HG02798 (cell line): ENCODE measurements around the gene POLR1D.

Experiments
- ATAC-seq: cut with Tn5 transposase; IDR thresholded peaks from one replicate; pipeline ENCODE4 v1.9.1; 2021; ENCODE audit warnings: mild to moderate bottlenecking; ENCODE audit not compliant: unreplicated experiment, poor library complexity

The POLR1D gene

DNA sequence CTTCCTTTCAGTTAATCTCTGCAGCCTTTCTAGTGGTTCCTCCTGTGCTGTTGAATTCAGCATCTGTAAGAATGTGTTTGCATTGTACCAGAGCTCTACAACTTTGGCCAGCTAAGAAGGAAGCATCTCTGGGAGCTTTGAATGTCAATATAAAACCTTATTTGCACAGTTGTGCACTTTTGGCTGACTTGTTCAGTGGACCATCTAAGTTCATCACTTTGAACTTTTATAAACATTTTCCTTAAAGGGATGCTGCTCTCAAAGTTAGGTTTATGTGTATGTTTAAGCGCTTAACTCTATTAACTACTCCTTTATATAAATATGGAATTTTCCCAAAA, 15.6 kb downstream of the POLR1D start:
- ATAC-seq, result no peak

DNA sequence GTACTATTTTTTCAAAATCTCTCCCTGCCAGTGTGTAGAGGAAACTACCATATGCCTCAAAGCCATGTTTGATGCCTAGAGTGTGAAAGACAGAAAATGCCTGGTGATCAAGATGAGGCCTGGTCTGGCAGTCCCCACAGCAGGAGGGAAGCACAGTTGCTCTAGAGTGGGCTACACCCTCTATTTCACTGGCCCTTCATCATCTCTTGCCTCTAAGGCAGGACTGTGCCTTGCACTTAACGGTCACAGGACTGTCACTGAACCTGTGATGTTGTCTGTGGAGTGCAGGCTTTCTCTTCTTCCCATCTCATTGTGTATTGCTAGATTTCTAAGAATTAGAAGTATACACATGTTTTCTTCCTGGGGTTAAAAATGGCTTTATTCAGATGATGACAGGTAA, 16.3 kb downstream of the POLR1D start:
- ATAC-seq, result no peak

DNA sequence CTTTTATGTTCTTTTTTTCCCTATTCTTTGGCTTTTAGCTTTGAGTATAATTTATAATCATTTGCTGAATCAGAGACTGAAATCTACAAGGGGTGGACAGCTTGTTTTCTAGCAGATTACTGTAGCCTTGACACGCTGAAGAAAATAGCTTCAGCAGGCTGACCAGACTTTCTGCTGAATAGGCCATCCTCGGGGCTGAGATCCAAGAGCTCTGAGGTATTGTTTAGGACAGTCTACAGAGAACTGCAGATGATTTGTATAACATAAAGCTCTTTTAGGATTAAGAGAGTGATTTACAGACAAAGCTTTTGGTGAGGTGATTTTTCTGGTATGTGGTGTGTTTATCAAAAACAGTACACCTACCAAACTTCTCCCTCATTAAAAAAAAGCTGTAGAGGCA, 16.8 kb downstream of the POLR1D start:
- ATAC-seq, result no peak

GRCh38 chr13:27639186-27639585, 17.5 kb downstream of the POLR1D start:
- ATAC-seq, result no peak

DNA sequence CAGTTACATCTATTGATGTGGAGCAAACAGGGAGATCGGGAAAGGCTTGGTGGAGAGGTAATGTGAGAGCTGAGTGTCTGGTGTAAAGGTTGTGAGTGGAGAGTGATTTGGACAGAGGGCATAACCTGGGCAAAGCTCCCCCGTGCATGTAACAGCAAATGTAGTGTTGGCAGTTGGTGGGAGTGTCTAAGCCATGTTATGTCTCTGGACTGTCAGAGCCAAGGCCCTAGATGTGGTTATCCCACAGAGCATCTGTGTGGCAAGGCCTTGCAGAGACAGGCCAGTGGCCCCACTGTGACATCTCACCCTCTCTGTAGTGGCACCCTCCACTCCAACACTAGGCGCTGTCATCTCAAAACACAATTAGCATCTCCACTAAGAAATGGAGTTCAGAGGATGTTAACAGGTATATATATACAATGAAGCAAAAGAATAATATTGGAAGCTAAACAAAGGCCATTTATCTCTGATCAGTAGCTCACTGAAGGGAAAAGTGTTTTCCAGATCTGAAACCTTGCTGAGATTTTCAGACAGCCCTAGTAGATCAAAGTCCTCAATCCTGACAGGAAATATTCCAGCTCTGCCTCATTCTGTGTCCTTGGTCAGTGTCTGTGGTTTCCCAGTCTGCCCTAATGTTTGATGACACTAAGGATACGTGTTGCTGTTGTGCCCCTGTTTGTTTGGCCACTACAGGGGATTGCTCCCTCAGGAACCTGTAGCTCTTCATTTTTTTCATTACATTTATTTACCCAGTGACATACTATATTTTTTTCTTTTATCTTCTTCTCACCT, 20.2 kb downstream of the POLR1D start:
- ATAC-seq, result no peak

- no peak for ATAC-seq
These were observed 21.8 kb downstream of the POLR1D start for GRCh38 chr13:27643334-27644132.

DNA sequence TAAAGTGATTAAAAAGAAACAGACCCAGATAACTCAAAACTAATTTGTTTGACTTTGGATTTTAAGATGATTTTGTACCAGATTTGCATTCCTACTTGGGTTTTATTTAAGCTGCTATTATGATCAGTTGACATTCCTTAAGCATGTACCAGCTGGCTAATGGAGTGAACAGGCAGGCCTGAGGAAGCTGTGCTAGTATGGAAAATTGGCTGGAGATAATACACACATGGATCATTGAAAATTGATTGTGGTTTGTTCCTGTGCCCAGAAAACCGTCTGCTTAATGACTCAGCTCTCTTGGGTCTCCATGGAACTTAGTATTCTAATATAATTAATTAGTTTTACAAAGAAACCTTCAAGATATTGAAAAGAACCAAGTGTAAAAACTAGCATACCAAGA, 22.6 kb downstream of the POLR1D start:
- ATAC-seq, result no peak

DNA sequence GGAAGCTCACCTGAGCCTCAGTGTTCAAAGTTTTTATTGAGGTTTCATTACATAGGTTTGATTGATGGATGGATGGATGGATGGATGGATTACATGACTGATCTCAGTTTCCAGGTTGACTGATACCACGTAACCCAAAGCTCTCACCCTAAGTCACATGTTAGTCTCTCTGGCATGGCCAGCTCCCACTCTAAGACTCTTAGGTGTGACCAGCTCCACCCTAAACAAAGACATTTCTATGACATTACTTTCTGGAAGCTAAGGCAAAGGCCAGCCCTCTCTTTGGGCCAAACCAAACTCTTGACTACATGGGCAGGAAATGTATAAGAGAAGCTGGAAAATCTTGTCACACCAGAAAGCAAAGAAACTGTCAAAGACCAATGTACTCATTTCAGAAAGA, 28.6 kb downstream of the POLR1D start:
- no peak for ATAC-seq

- ATAC-seq, result no peak
These were observed 32.4 kb downstream of the POLR1D start for GRCh38 chr13:27654059-27654458.

DNA sequence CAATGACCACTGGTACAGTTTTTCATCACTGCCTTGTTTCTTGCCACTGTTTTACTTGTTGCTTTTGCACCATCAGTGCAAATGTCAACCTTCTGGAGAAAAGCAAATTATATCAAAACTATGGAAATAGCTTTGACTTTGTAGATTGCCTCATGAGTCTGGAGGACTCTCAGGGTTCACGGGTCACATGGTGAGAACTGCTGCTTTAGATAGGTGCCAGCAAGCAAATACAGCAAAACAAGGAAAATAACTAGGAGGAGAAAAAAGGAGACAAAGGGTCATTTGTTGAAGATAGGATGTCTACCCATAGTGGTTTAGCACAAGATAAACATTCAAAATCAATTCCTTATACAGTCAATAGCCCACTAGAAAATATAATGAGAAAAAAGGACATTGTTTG, 33.1 kb downstream of the POLR1D start:
- no peak for ATAC-seq

- ATAC-seq, result no peak
These were observed 36.0 kb downstream of the POLR1D start for GRCh38 chr13:27657724-27658123.

- ATAC-seq, result no peak
These were observed 36.9 kb downstream of the POLR1D start for GRCh38 chr13:27658546-27658945.

DNA sequence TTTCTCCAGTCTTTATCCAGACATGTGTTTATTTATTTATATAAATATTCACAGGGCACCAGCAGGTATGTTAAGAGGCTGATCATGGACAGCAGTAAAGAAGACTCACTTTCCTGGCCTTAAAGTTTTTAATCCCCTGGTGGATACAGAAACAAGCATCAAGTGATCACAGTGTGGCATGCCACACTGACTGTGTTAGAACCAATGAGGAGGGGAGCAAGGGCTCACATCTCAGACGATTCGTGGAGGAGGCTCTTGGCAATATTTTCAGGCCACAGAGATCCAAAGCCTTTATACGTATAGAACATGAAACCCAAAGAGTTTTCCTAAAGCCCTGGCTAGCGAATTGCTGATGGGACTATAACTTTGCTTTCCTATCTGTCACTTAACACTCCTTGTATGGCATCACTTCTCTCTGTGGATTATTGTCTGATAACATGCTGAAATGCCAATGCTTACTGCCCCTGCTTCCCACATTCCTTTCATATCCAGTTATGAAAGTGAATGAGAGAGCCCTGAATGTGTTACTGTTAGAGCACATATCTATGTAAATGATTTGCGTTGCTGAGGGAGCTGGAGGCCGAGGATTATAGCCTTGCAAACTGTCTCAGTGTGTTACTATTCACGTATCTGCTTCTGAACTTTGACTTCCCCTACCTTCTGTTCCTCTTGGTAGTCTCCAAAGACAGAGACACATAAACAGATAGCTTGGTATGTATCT, 37.6 kb downstream of the POLR1D start:
- ATAC-seq, result no peak

- no peak for ATAC-seq
These were observed 38.8 kb downstream of the POLR1D start for GRCh38 chr13:27660511-27660910.

DNA sequence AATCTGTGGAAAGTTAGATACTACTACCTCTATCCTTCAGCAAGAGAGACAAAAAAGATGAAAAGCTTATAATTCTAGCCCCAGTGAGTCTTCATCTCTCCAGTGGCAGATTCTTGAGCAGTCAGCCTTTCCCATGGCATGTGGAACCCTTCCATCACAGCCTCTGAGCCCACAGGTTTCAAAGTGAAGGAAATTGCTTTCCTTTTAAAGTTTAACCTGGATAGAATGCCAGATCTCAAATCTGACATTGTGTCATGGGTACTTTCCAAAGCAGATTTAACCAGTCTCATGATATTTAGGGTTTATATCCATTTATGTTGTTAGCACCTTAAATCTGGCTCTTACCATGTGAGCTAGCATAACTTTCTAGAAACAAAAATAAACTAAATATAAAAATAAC, 39.3 kb downstream of the POLR1D start:
- no peak for ATAC-seq

DNA sequence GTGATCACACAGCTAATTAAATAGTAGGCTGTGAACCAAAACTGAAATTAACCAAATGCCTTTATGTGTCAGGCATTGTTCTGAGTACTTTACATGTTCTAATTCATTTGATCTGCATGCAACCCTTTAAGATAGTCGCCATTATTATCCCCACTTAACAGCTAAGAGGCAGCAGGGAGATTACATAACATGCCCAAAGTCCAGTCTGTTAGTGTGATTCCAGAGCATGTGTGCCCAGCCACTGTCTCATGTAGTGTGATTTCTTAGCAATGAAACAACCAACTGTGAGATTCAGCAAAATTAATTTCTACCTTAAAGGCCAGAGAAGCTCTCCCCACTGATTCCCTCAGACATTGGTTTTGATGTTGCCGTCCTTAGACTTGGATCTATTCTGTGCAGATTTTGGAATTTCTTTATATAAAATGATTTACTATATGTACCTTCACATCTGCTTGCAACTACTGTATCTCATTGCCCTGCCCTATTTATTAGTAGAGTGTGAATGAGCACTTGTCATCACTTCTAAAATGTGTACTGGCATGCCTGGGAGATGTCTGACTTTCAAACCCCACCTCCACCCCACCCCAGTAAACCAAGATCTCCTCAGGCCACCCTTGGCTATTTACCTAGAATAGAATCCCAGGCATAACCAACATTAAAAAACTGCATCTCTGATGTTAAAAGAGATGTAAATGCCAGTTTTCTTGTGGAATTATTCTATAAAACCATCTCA, 41.2 kb downstream of the POLR1D start:
- ATAC-seq, result no peak

DNA sequence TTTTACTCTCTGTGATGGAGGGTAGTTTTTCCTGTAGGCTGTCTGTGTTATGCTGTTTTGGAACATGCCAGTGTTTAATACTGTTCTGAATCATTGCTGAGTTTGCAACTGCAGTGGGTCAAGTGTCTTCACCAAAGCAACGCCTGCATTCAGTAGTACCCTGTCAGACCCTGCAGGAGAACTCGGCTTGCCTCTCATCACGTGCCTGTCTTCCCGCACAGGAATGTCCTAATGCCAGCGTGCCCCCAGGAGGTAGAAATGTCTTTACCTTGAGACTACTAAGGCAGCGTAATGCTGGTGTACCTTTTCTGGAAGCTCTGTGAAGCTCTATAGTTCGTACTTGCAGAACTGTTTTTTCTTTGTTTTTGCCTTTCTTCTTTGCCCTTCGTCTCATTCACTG, 42.3 kb downstream of the POLR1D start:
- no peak for ATAC-seq

- no peak for ATAC-seq
These were observed 43.6 kb downstream of the POLR1D start for GRCh38 chr13:27665333-27665732.

- ATAC-seq, result no peak
These were observed 44.1 kb downstream of the POLR1D start for GRCh38 chr13:27665761-27666160.

- no peak for ATAC-seq
These were observed 45.3 kb downstream of the POLR1D start for GRCh38 chr13:27666951-27667350.

- no peak for ATAC-seq
These were observed 46.3 kb downstream of the POLR1D start for GRCh38 chr13:27667946-27668345.
